Activated T-helper 1 cell treated with anti-CD3 and anti-CD28 coated beads, Interleukin-12 subunit alpha, Interleukin-12 subunit beta, Interleukin-2, Interleukin-4 antibody, amounts not matched to agents 30 ng/mL and 10 ng/mL and 1 ng/mL, durations not matched to agents 14 hours and 24 hours and 36 hours (primary cell): Measurements from ENCODE around the gene ADRA2B. TPM values are rescaled to one million over a fixed set of nuclear protein-coding genes. Genes with fewer than 3 reads are reported as not detected.
"Not testable (repeated sequence)": the region's sequence is repeated elsewhere in the genome, so short reads cannot be mapped to it uniquely, and the experiment has no call there.

ENCODE experiments used
- DNase-seq: peaks from one replicate; pipeline ENCODE4 v3.0.0; 2021; ENCODE audit warnings: low spot score
- H3K27ac Mint-ChIP-seq: one replicate; pipeline ENCODE4 v1.8.0; 2021; ENCODE audit warnings: mild to moderate bottlenecking, mixed read lengths
- H3K27me3 Mint-ChIP-seq: one replicate; pipeline ENCODE4 v1.8.0; 2022; ENCODE audit warnings: mild to moderate bottlenecking, moderate library complexity, mixed read lengths; ENCODE audit not compliant: insufficient read depth
- H3K36me3 Mint-ChIP-seq: one replicate; pipeline ENCODE4 v1.8.0; 2021; ENCODE audit warnings: low read depth, mixed read lengths
- H3K4me1 Mint-ChIP-seq: one replicate; pipeline ENCODE4 v1.8.0; 2021; ENCODE audit warnings: low read depth, mixed read lengths
- H3K4me3 Mint-ChIP-seq: one replicate; pipeline ENCODE4 v1.8.0; 2021; ENCODE audit warnings: mild to moderate bottlenecking, moderate library complexity, mixed read lengths
- H3K9me3 Mint-ChIP-seq: one replicate; pipeline ENCODE4 v1.8.0; 2021; ENCODE audit warnings: mixed read lengths
- intact Hi-C: fragments of 100-400 bp; cut with micrococcal nuclease; formaldehyde crosslinking; loops from one replicate; pipeline ENCODE4 v1.15.1; 2024
- total RNA-seq: library from RNA; stranded (reverse); gene quantifications from 2 replicates; pipeline ENCODE4 v1.2.3, GENCODE V29; 2022

Gene ADRA2B
- total RNA-seq, 1 donor from 2014 or later: 0.21 TPM

GRCh38 chr2:96064760-96065159 lies 51.6 kb downstream of the ADRA2B start:
- H3K27ac Mint-ChIP-seq, H3K9me3 Mint-ChIP-seq, H3K36me3 Mint-ChIP-seq, H3K4me3 Mint-ChIP-seq, H3K27me3 Mint-ChIP-seq, H3K4me1 Mint-ChIP-seq, DNase-seq, intact Hi-C loops: not testable (repeated sequence)

- H3K4me3 Mint-ChIP-seq, DNase-seq, H3K27me3 Mint-ChIP-seq, H3K4me1 Mint-ChIP-seq, H3K27ac Mint-ChIP-seq, H3K36me3 Mint-ChIP-seq, H3K9me3 Mint-ChIP-seq, intact Hi-C loops: not testable (repeated sequence)
These were observed 52.2 kb downstream of the ADRA2B start for GRCh38 chr2:96064047-96064675.

GRCh38 chr2:96063116-96063899 lies 53.1 kb downstream of the ADRA2B start:
- H3K4me3 Mint-ChIP-seq, DNase-seq, intact Hi-C loops, H3K27ac Mint-ChIP-seq, H3K9me3 Mint-ChIP-seq, H3K4me1 Mint-ChIP-seq, H3K27me3 Mint-ChIP-seq, H3K36me3 Mint-ChIP-seq: not testable (repeated sequence)

Other genes starting within 250 kb of the ADRA2B start
- gene ANKRD36C, start 124.7 kb downstream of the ADRA2B start, total RNA-seq: 52.9 and 56.9 TPM in 2 replicates
- 18.4 and 18.7 TPM in 2 replicates for gene GPAT2, start 81.7 kb downstream of the ADRA2B start, total RNA-seq
- gene ASTL, start 21.9 kb upstream of the ADRA2B start, total RNA-seq: 2.0 and 2.9 TPM in 2 replicates
- gene DUSP2, start 28.9 kb upstream of the ADRA2B start, total RNA-seq: 494 and 500 TPM in 2 replicates
- gene STARD7, start 92.3 kb upstream of the ADRA2B start, total RNA-seq: 216 and 229 TPM in 2 replicates
- 29.7 and 30.1 TPM in 2 replicates for gene TMEM127, start 149.4 kb upstream of the ADRA2B start, total RNA-seq
- gene CIAO1, start 149.7 kb upstream of the ADRA2B start, total RNA-seq: 111 and 115 TPM in 2 replicates
- 192 and 196 TPM in 2 replicates for gene SNRNP200, start 189.0 kb upstream of the ADRA2B start, total RNA-seq
- gene ITPRIPL1, start 208.7 kb upstream of the ADRA2B start, total RNA-seq: 52.1 and 54.5 TPM in 2 replicates
- gene NCAPH, start 219.2 kb upstream of the ADRA2B start, total RNA-seq: 64.7 and 69.7 TPM in 2 replicates